GM10248 (cell line): Measurements from ENCODE around the gene CAB39.
A peak's percentile ranks its signal among the peaks of the same experiment; 100 is the strongest.

Source experiments
- CTCF ChIA-PET: fragments of 300-600 bp; sonication (Branson Sonifier 250); formaldehyde crosslinking; extraction: SDS; loops from one replicate; lab custom pipeline; 2021; ENCODE audit warnings: antibody characterized with exemption; lab: Yijun Ruan, JAX
- POLR2A ChIA-PET: fragments of 350-650 bp; sonication (Branson Sonifier 250); formaldehyde crosslinking; extraction: SDS; loops from one replicate; lab custom pipeline; 2020; ENCODE audit warnings: antibody characterized with exemption; lab: Yijun Ruan, JAX
- DNase-seq: peaks from one replicate; pipeline ENCODE4 v3.0.0; 2012; ENCODE audit errors: extremely low spot score
- TF ChIP-seq, protein P1 (sequence below): IDR thresholded peaks from 2 replicates; pipeline ENCODE4 v1.5.1; 2012; ENCODE audit warnings: mild to moderate bottlenecking, low read depth; ENCODE audit errors: extremely low read depth, missing control alignments, control extremely low read depth

CAB39 gene

DNA sequence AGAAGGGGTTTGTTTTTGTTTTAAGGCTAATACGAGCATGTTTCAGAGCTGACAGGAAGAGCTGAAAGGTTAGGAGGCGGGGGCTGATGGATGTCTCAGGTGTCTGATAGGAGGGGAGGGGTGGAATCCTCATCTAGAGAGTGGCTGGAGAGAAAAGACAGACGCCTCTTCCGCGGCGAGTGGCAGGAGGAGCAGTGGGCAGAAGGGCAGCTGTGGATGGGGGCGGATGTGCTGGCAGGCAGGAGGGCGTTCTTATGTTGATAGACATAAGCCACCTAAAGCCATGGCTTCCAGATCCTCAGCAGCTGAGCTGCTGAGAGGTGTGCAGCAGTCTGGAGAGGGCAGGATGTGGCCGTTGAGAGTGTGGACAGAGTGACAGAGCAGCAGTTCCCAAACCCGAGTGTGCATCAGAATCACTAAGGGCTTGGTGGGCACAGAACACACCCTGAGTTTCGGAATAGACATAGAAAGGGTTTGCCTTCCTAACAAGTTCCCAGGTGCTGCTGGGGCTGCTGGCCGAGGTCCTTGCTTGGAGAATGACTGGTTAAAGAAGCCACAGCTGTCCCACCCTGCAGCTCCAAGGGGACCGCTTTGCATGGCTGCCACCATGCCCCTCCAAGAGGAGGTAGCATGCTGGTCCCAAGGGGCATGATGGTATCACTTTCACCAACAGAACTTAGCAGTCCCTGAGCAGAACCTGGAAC, 149.1 kb downstream of the CAB39 start:
- DNase-seq, result no peak
- ChIA-PET POLR2A (no interaction called here), CTCF (interaction anchor here (0.8 to 2.0 kb wide), 10 partner anchors 11 to 126 kb away, joined by 3 to 7 read pairs (median 5); no protein-coding TSS in a partner anchor)
- TF ChIP-seq, protein P1, sequence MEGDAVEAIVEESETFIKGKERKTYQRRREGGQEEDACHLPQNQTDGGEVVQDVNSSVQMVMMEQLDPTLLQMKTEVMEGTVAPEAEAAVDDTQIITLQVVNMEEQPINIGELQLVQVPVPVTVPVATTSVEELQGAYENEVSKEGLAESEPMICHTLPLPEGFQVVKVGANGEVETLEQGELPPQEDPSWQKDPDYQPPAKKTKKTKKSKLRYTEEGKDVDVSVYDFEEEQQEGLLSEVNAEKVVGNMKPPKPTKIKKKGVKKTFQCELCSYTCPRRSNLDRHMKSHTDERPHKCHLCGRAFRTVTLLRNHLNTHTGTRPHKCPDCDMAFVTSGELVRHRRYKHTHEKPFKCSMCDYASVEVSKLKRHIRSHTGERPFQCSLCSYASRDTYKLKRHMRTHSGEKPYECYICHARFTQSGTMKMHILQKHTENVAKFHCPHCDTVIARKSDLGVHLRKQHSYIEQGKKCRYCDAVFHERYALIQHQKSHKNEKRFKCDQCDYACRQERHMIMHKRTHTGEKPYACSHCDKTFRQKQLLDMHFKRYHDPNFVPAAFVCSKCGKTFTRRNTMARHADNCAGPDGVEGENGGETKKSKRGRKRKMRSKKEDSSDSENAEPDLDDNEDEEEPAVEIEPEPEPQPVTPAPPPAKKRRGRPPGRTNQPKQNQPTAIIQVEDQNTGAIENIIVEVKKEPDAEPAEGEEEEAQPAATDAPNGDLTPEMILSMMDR, result no peak

DNA sequence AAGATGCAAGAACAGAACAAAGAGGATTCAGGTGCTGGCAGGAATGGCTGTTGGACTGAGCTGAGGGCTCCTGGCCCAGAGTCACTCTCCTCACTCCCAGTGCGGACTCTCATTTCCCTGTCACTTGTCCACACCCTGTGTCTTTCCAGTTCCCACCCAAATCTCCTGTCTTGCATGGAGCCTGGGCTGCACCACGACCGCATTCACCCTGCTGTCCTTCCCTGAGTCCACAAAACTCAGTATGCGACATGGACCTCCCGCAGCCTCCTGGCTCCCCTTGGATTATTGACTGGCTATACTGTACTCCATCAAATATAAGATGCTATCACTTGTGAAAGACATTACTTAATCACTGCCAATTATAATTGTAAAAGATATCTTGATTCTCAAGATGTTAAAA, 149.7 kb downstream of the CAB39 start:
- ChIA-PET POLR2A (no interaction called here), CTCF (interaction anchor here (1.5 to 2.0 kb wide), 6 partner anchors 12 to 125 kb away, joined by 3 to 7 read pairs (median 6); no protein-coding TSS in a partner anchor)
- TF ChIP-seq, protein P1, result no peak
- no peak for DNase-seq

DNA sequence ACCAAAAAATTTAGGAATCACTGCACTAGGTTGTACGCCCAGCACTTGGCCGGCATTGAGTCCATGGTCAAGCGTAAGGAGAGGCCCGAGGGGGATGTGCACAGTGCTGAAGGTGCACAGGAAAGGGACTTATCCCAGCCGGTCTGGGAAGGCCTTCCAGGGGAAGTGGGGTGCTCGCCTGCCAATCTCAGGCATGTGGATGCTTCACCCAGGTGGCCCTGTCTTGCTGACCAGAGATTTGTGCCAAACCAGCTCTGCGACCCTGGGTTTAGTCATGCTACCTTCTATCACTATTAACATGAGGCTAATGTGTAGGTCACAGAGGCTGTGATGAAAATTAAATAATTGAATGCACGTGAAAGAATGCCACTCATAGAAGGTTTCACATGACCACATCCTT, 150.4 kb downstream of the CAB39 start:
- CTCF ChIA-PET, result interaction anchor here (0.8 to 1.8 kb wide), 3 partner anchors 12 to 124 kb away, joined by 3 to 6 read pairs (median 3); no protein-coding TSS in a partner anchor
- POLR2A ChIA-PET, result no interaction called here
- TF ChIP-seq, protein P1, result no peak
- DNase-seq, result no peak

DNA sequence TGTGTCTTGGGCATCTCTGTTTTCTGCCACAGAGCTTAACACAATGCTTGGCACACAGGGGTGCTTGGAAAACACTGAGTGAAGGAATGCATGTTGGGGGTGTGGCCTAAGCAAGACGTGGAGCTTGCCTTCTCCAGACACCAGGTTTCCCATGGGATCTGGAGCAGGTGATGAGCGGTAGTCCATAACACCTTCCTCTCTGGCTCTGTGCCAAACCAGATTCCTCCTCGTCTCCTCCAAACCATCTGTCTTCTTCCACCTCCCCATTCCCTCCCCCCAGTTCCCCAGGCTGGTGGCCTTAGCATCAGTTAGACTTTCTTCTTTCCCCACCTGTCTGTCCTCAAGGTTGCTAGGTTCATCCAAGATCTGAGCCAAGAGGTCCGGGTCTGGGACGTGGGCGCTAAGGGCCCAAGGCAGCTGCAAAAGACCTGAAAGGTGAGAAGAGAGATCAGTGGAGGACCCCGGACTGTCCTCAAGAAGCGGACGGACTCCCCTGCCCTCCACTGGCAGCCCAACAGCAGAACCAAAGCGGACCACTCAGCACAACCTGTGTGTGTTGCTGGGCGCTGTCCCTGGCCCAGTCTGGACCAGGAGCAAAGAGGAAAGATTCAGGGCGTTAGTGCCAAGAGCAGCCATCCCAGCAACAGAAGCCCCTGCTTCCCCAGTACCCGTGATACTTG, 150.9 kb downstream of the CAB39 start:
- TF ChIP-seq, protein P1, result no peak
- ChIA-PET POLR2A (no interaction called here), CTCF (interaction anchor here (0.6 to 4.0 kb wide), 12 partner anchors 7 to 187 kb away, joined by 3 to 35 read pairs (median 4); no protein-coding TSS in a partner anchor)
- no peak for DNase-seq

DNA sequence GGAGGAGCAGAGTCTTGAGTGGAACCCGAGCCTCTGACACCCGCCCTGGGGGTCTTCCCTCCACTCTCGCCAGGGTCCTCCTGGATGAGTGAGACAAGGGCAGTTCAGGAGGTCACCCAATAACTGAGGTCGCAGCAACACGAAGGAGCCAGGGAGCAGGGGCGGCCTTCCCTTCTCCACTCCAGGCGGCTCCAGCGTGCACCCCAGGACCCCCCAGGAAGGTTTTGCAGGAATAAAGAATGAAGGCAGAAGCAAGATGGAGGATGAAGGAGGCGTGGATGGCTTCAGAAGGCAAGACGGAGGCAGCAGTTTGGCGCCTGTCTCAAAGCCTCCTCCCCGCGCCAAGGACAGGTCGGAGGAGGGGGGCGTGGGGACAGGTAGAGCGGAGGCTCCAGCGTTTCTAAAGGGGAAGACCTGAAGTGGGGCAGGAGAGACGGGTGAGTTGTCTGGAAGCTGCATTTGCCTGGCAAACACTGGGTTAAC, 151.5 kb downstream of the CAB39 start:
- DNase-seq, result no peak
- ChIA-PET CTCF (interaction anchor here (0.6 to 4.0 kb wide), 14 partner anchors 7 to 548 kb away, joined by 3 to 35 read pairs (median 4); partner anchors contain the start of gene GPR55), POLR2A (no interaction called here)
- TF ChIP-seq, protein P1, result no peak

DNA sequence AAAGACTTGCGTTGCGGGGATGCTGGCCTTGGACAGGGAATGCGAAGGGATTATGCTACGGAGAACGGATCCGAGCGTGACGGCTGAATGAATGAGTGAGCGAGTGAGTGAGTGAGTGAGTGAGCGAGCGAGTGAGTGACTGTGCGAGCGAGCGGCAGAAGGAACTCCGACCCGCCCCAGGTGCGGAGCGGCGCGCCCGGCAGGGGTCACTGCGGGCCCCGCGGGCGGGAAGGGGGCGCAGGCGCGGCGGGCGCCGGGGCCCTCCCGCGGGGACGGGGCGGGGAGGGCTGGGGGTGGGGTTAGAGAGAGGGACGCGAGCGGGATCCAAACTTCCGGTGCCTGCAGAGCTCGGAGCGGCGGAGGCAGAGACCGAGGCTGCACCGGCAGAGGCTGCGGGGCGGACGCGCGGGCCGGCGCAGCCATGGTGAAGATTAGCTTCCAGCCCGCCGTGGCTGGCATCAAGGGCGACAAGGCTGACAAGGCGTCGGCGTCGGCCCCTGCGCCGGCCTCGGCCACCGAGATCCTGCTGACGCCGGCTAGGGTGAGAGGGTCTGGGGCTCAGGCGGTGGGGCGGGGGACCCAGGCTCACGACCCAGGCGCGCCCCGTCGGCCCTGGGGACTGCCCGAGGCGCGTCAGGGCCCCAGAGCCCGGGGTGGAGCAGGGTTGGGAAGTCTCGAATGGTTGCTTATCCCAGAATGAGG, 152.1 kb downstream of the CAB39 start, which contains the start of gene ITM2C:
TSS of gene ITM2C (plus strand) at position 338 of the 702 bp plus-strand sequence. CDS start at position 422, 84 bp downstream.
- ChIA-PET POLR2A (no interaction called here), CTCF (interaction anchor here (0.6 to 4.0 kb wide), 19 partner anchors 8 to 548 kb away, joined by 3 to 35 read pairs (median 3); partner anchors contain the start of gene GPR55)
- TF ChIP-seq, protein P1, result peak; percentile 58
- peak; percentile 90 for DNase-seq
